ENCODE data around the gene LRRN4.

LRRN4 gene

GRCh38 chr20:6046432-6046831 lies 7.4 kb downstream of the LRRN4 start:
- no peak overlapping the region for H3K4me3 ChIP-seq (ENCODE audit: low read length, poor library complexity, severe bottlenecking)
- no peak overlapping the region for H3K9ac ChIP-seq (ENCODE audit: low read depth, low read length, poor library complexity, severe bottlenecking)
- peaks cover 10% of the 10 kb centered on the region; the same call in 1 of the 2 replicates for H3K36me3 ChIP-seq (ENCODE audit: insufficient read depth, low read length)
- H3K79me2 ChIP-seq (ENCODE audit: insufficient read depth, low read length): no peaks in the 10 kb centered on the region
- no peaks in the 10 kb centered on the region for H3K27me3 ChIP-seq (ENCODE audit: insufficient read depth, low read length, poor library complexity, severe bottlenecking)
- no peaks in the 10 kb centered on the region for H3K9me3 ChIP-seq (ENCODE audit: insufficient read depth, low read depth, low read length)
- no peaks in the 10 kb centered on the region for H4K20me1 ChIP-seq (ENCODE audit: insufficient read depth, low read length, poor library complexity, severe bottlenecking)
- no peak overlapping the region for H2AFZ ChIP-seq (ENCODE audit: low read length)
- no peaks in the 10 kb centered on the region for H3F3A ChIP-seq (ENCODE audit: low read depth)
- no peaks in the 10 kb centered on the region for H3K9me2 ChIP-seq (replicated peaks; ENCODE audit: low read depth, low read length)
- H3K4me1 ChIP-seq (ENCODE audit: insufficient read depth, low read length, poor library complexity, severe bottlenecking): no peaks in the 10 kb centered on the region
- H3K4me2 ChIP-seq (ENCODE audit: low read depth, low read length, poor library complexity, severe bottlenecking): no peak overlapping the region
- no peak for TF ChIP-seq EZH2phosphoT487 (IDR thresholded peaks at IDR 0.05; ENCODE audit: borderline replicate concordance)
- no peak for TF ChIP-seq CTCF (conservative IDR thresholded peaks at IDR 0.05; ENCODE audit: low read length)

GRCh38 chr20:6045566-6045965 lies 8.3 kb downstream of the LRRN4 start:
- Histone ChIP-seq H3K36me3 (ENCODE audit: insufficient read depth, low read length) (peaks cover 18% of the 10 kb centered on the region; the same call in 1 of the 2 replicates), H2AFZ (ENCODE audit: low read length) (no peak overlapping the region), H3K79me2 (ENCODE audit: insufficient read depth, low read length) (no peaks in the 10 kb centered on the region), H3F3A (ENCODE audit: low read depth) (no peaks in the 10 kb centered on the region), H3K4me2 (ENCODE audit: low read depth, low read length, poor library complexity, severe bottlenecking) (no peak overlapping the region), H3K9me2 (replicated peaks; ENCODE audit: low read depth, low read length) (no peaks in the 10 kb centered on the region), H3K4me1 (ENCODE audit: insufficient read depth, low read length, poor library complexity, severe bottlenecking) (no peaks in the 10 kb centered on the region), H3K4me3 (ENCODE audit: low read length, poor library complexity, severe bottlenecking) (no peak overlapping the region), H3K27me3 (ENCODE audit: insufficient read depth, low read length, poor library complexity, severe bottlenecking) (no peaks in the 10 kb centered on the region), H4K20me1 (ENCODE audit: insufficient read depth, low read length, poor library complexity, severe bottlenecking) (no peaks in the 10 kb centered on the region), H3K9me3 (ENCODE audit: insufficient read depth, low read depth, low read length) (no peaks in the 10 kb centered on the region), H3K9ac (ENCODE audit: low read depth, low read length, poor library complexity, severe bottlenecking) (no peak overlapping the region)
- no peak for TF ChIP-seq CTCF (conservative IDR thresholded peaks at IDR 0.05; ENCODE audit: low read length)
- no peak for TF ChIP-seq EZH2phosphoT487 (IDR thresholded peaks at IDR 0.05; ENCODE audit: borderline replicate concordance)

GRCh38 chr20:6044115-6044514 lies 9.7 kb downstream of the LRRN4 start:
- Histone ChIP-seq H3K9me3 (ENCODE audit: insufficient read depth, low read depth, low read length) (no peaks in the 10 kb centered on the region), H3K4me1 (ENCODE audit: insufficient read depth, low read length, poor library complexity, severe bottlenecking) (no peaks in the 10 kb centered on the region), H3K36me3 (ENCODE audit: insufficient read depth, low read length) (peaks cover 28% of the 10 kb centered on the region; the same call in 1 of the 2 replicates), H3K79me2 (ENCODE audit: insufficient read depth, low read length) (no peaks in the 10 kb centered on the region), H3K9ac (ENCODE audit: low read depth, low read length, poor library complexity, severe bottlenecking) (no peak overlapping the region), H3K9me2 (replicated peaks; ENCODE audit: low read depth, low read length) (no peaks in the 10 kb centered on the region), H4K20me1 (ENCODE audit: insufficient read depth, low read length, poor library complexity, severe bottlenecking) (no peaks in the 10 kb centered on the region), H2AFZ (ENCODE audit: low read length) (no peak overlapping the region), H3K27me3 (ENCODE audit: insufficient read depth, low read length, poor library complexity, severe bottlenecking) (no peaks in the 10 kb centered on the region), H3K4me2 (ENCODE audit: low read depth, low read length, poor library complexity, severe bottlenecking) (no peak overlapping the region), H3F3A (ENCODE audit: low read depth) (no peaks in the 10 kb centered on the region), H3K4me3 (ENCODE audit: low read length, poor library complexity, severe bottlenecking) (no peak overlapping the region)
- TF ChIP-seq CTCF (conservative IDR thresholded peaks at IDR 0.05; ENCODE audit: low read length) (no peak), EZH2phosphoT487 (IDR thresholded peaks at IDR 0.05; ENCODE audit: borderline replicate concordance) (no peak)
